ENCODE measurements around the gene PEAK3.

Gene PEAK3

DNA sequence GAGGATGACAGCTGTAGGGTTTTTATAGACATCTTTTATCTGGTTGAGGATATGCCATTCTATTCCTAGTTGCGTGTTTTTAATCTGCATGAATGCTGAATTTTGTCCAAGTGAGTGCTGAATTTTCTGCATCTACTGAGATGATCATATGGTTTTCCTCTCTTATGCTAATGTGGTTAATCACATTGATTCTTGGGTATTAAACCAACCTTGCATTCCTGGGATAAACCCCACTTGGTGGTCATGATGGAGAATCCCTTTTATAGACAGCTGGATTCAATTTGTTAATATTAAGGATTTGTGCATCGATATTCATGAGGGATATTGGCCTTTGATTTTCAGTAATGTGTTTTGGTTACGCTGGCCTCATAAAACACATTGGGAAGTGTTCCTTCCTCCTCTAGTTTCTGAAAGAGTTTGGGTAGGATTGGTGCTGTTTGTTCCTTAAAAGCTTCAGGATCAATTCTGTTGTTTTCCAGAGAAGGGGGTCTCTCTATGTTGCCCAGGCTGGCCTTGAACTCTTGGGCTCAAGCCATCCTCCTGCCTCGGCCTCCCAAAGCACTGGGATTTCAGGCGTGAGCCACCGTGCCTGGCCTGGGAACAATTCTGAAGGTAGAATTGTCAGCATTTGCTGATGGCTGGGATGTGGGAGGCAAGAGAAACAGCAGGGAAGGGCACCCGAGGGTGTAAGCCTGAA is 33.3 kb upstream of the PEAK3 start:
- no peak for TF ChIP-seq Cebpa-rat (IDR thresholded peaks at IDR 0.05)
- peak overlapping the region; percentile 81 to 95 (median 87) for H3K4me2 ChIP-seq
- peaks cover 51 to 68% (median 58%) of the 10 kb centered on the region in 10 experiments for H3K4me1 ChIP-seq
- peaks cover 0 to 16% (median 12%) of the 10 kb centered on the region in 11 experiments; a peak in 17 of 22 replicates for H3K9me3 ChIP-seq (replicated peaks in 1 of 11)
- peaks cover 0 to 18% (median 10%) of the 10 kb centered on the region in 11 experiments; a peak in 15 of 22 replicates for H3K27me3 ChIP-seq
- peak overlapping the region in 9 of 11 experiments; percentile 11 to 70 (median 60); a peak in 15 of 22 replicates for H3K9ac ChIP-seq
- H4K20me1 ChIP-seq = peaks cover 0 to 39% (median 6%) of the 10 kb centered on the region in 11 experiments; a peak in 11 of 22 replicates
- no peaks in the 10 kb centered on the region for H3K36me3 ChIP-seq
- H3K4me3 ChIP-seq = peak overlapping the region in 3 of 10 experiments; percentile 1 to 24 (median 18); a peak in 2 of 20 replicates
- peak overlapping the region in 8 of 11 experiments; percentile 32 to 73 (median 64); a peak in 15 of 22 replicates for H3K27ac ChIP-seq

GRCh38 chr19:2312820-2313501 is 31.0 kb upstream of the PEAK3 start:
- Histone ChIP-seq H3K4me3 (no peak overlapping the region), H3K4me1 (peaks cover 28 to 68% (median 55%) of the 10 kb centered on the region in 10 experiments), H4K20me1 (peaks cover 0 to 39% (median 0%) of the 10 kb centered on the region in 11 experiments; a peak in 7 of 22 replicates), H3K9me3 (replicated peaks in 1 of 11) (peaks cover 0 to 16% (median 12%) of the 10 kb centered on the region in 11 experiments; a peak in 17 of 22 replicates), H3K36me3 (no peaks in the 10 kb centered on the region), H3K4me2 (peak overlapping the region in 8 of 11 experiments; percentile 8 to 49 (median 19); a peak in 10 of 22 replicates), H3K9ac (no peak overlapping the region), H3K27ac (no peak overlapping the region), H3K27me3 (peaks cover 16 to 41% (median 33%) of the 10 kb centered on the region in 11 experiments)
- no peak for TF ChIP-seq Cebpa-rat (IDR thresholded peaks at IDR 0.05)

DNA sequence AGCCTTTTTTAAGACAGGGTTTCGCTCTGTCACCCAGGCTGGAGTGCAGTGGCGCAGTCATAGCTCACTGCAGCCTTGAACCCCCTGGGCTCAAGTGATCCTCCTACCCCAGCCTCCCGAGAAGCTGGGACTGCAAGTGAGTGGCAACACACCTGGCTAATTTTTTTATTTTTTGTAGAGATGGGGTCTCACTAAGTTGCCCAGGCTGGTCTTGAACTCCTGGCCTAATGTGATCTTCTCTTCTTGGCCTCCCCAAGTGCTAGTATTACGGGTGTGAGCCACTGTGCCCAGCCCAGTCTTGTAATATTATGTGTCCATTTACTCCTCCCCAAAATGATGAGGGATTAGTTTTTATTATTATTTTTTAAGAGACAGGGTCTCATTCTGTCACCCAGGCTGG is 29.1 kb upstream of the PEAK3 start:
- TF ChIP-seq Cebpa-rat (IDR thresholded peaks at IDR 0.05) = no peak
- Histone ChIP-seq H3K9me3 (replicated peaks in 1 of 11) (peaks cover 0 to 16% (median 12%) of the 10 kb centered on the region in 11 experiments; a peak in 17 of 22 replicates), H3K27me3 (peaks cover 35 to 60% (median 51%) of the 10 kb centered on the region in 11 experiments), H3K4me2 (no peak overlapping the region), H4K20me1 (peaks cover 0 to 44% (median 16%) of the 10 kb centered on the region in 11 experiments; a peak in 16 of 22 replicates), H3K4me1 (peaks cover 14 to 64% (median 48%) of the 10 kb centered on the region in 10 experiments), H3K9ac (no peak overlapping the region), H3K27ac (no peak overlapping the region), H3K36me3 (no peaks in the 10 kb centered on the region), H3K4me3 (no peak overlapping the region)

- peaks cover 47 to 72% (median 64%) of the 10 kb centered on the region in 11 experiments for H3K27me3 ChIP-seq
- no peak for TF ChIP-seq Cebpa-rat (IDR thresholded peaks at IDR 0.05)
- H3K4me3 ChIP-seq = no peak overlapping the region
- no peaks in the 10 kb centered on the region for H3K36me3 ChIP-seq
- peak overlapping the region in 9 of 11 experiments; percentile 31 to 85 (median 75); a peak in 18 of 22 replicates for H3K4me2 ChIP-seq
- H3K4me1 ChIP-seq = peaks cover 4 to 65% (median 49%) of the 10 kb centered on the region in 10 experiments
- H3K27ac ChIP-seq = no peak overlapping the region
- peaks cover 0 to 9% (median 5%) of the 10 kb centered on the region in 11 experiments; a peak in 17 of 22 replicates for H3K9me3 ChIP-seq (replicated peaks in 1 of 11)
- peak overlapping the region in 3 of 11 experiments; percentile 1 to 18 (median 12); a peak in 3 of 22 replicates for H3K9ac ChIP-seq
- H4K20me1 ChIP-seq = peaks cover 0 to 55% (median 28%) of the 10 kb centered on the region in 11 experiments; a peak in 17 of 22 replicates
These were observed 27.9 kb upstream of the PEAK3 start for GRCh38 chr19:2309734-2310362.

GRCh38 chr19:2308114-2308556 is 26.2 kb upstream of the PEAK3 start, which contains the start of gene LINGO3:
LINGO3 (minus strand) TSS chr19:2308154; CDS start chr19:2291776, 16,378 bp downstream.
- H3K27ac ChIP-seq = no peak within 1 kb of the TSS
- peaks cover 64 to 89% (median 81%) of the 10 kb centered on the region in 11 experiments for H3K27me3 ChIP-seq
- TF ChIP-seq Cebpa-rat (IDR thresholded peaks at IDR 0.05) = no peak
- peak within 1 kb of the TSS; percentile 62 to 85 (median 79) for H3K4me2 ChIP-seq
- peak within 1 kb of the TSS in 2 of 11 experiments; percentile 15 to 24; a peak in 1 of 22 replicates for H3K9ac ChIP-seq
- peak within 1 kb of the TSS; percentile 22 to 60 (median 40); a peak in 16 of 20 replicates for H3K4me3 ChIP-seq
- H3K4me1 ChIP-seq = peaks cover 3 to 76% (median 60%) of the 10 kb centered on the region in 10 experiments; a peak in 18 of 20 replicates
- peaks cover 0 to 70% (median 43%) of the 10 kb centered on the region in 11 experiments; a peak in 18 of 22 replicates for H4K20me1 ChIP-seq
- 0 out of 22 replicates have a peak, but pooled peaks cover 0 to 7% (median 0%) of the 10 kb centered on the region in 11 experiments for H3K36me3 ChIP-seq
- H3K9me3 ChIP-seq (replicated peaks in 1 of 11) = no peaks in the 10 kb centered on the region

- Histone ChIP-seq H3K9me3 (replicated peaks in 1 of 11) (no peaks in the 10 kb centered on the region), H3K36me3 (0 out of 22 replicates have a peak, but pooled peaks cover 0 to 7% (median 0%) of the 10 kb centered on the region in 11 experiments), H3K27ac (no peak overlapping the region), H3K27me3 (peaks cover 69 to 92% (median 81%) of the 10 kb centered on the region in 11 experiments), H3K4me3 (peak overlapping the region in 9 of 10 experiments; percentile 22 to 60 (median 43); a peak in 12 of 20 replicates), H3K4me2 (peak overlapping the region; percentile 62 to 83 (median 78)), H4K20me1 (peaks cover 0 to 76% (median 49%) of the 10 kb centered on the region in 11 experiments; a peak in 18 of 22 replicates), H3K4me1 (peaks cover 9 to 79% (median 63%) of the 10 kb centered on the region in 10 experiments), H3K9ac (peak overlapping the region in 1 of 11 experiments; percentile 24; a peak in 1 of 22 replicates)
- no peak for TF ChIP-seq Cebpa-rat (IDR thresholded peaks at IDR 0.05)
These were observed 25.6 kb upstream of the PEAK3 start for GRCh38 chr19:2307518-2308012.

- H3K4me1 ChIP-seq = peaks cover 15 to 79% (median 65%) of the 10 kb centered on the region in 10 experiments
- 0 out of 22 replicates have a peak, but pooled peaks cover 0 to 7% (median 0%) of the 10 kb centered on the region in 11 experiments for H3K36me3 ChIP-seq
- H3K9ac ChIP-seq = no peak overlapping the region
- peaks cover 0 to 82% (median 55%) of the 10 kb centered on the region in 11 experiments; a peak in 18 of 22 replicates for H4K20me1 ChIP-seq
- peaks cover 75 to 92% (median 85%) of the 10 kb centered on the region in 11 experiments for H3K27me3 ChIP-seq
- TF ChIP-seq Cebpa-rat (IDR thresholded peaks at IDR 0.05) = no peak
- 0 out of 20 replicates have a peak overlapping the region, but pooled peaks of 1 of the 10 experiments have one; percentile 52 for H3K4me3 ChIP-seq
- H3K9me3 ChIP-seq (replicated peaks in 1 of 11) = no peaks in the 10 kb centered on the region
- no peak overlapping the region for H3K27ac ChIP-seq
- no peak overlapping the region for H3K4me2 ChIP-seq
These were observed 25.0 kb upstream of the PEAK3 start for GRCh38 chr19:2306971-2307370.
